Endothelial cell (in vitro differentiated cells): Measurements from ENCODE around the gene TP53TG5. TPM values are rescaled to one million over a fixed set of nuclear protein-coding genes. Genes with fewer than 3 reads are reported as not detected.

ENCODE experiments used
- DNase-seq: peaks from one replicate; pipeline ENCODE4 v3.0.0; 2021; ENCODE audit warnings: low spot score
- H3K27ac Mint-ChIP-seq: one replicate; pipeline ENCODE4 v1.8.0; 2021; ENCODE audit warnings: mixed read lengths, inconsistent platforms; ENCODE audit not compliant: unreplicated experiment
- H3K27me3 Mint-ChIP-seq: one replicate; pipeline ENCODE4 v1.8.0; 2021; ENCODE audit warnings: mild to moderate bottlenecking, moderate library complexity, mixed read lengths, inconsistent platforms; ENCODE audit not compliant: unreplicated experiment
- H3K36me3 Mint-ChIP-seq: one replicate; pipeline ENCODE4 v1.8.0; 2021; ENCODE audit warnings: mild to moderate bottlenecking, low read depth, mixed read lengths, inconsistent platforms; ENCODE audit not compliant: unreplicated experiment
- H3K4me1 Mint-ChIP-seq: one replicate; pipeline ENCODE4 v1.8.0; 2021; ENCODE audit warnings: mild to moderate bottlenecking, mixed read lengths, inconsistent platforms; ENCODE audit not compliant: unreplicated experiment
- H3K4me3 Mint-ChIP-seq: one replicate; pipeline ENCODE4 v1.8.0; 2021; ENCODE audit warnings: mild to moderate bottlenecking, mixed read lengths, inconsistent platforms; ENCODE audit not compliant: unreplicated experiment
- H3K9me3 Mint-ChIP-seq: one replicate; pipeline ENCODE4 v1.8.0; 2021; ENCODE audit warnings: mixed read lengths, inconsistent platforms; ENCODE audit not compliant: unreplicated experiment
- microRNA-seq: library from miRNA; unstranded; fragments of <30 nt; microRNA quantifications from one replicate; pipeline ENCODE4, GENCODE V29; 2020; ENCODE audit not compliant: unreplicated experiment
- total RNA-seq: library from RNA; stranded (reverse); fragmentation: NEBNext Ultra II Directional; extraction: Animal tissue kit (Norgen Biotek cat#: 25700); gene quantifications from one replicate; pipeline ENCODE4 v1.2.1, GENCODE V29; 2021; ENCODE audit not compliant: unreplicated experiment
- TF ChIP-seq, protein P1 (sequence below): fragments of 200-600 bp; sonication (generic); IDR thresholded peaks from one replicate; pipeline ENCODE4 v1.5.0; 2021; ENCODE audit warnings: antibody characterized with exemption; ENCODE audit not compliant: unreplicated experiment

The TP53TG5 gene
- total RNA-seq, 1 donor from 2014 or later, result not detected

DNA sequence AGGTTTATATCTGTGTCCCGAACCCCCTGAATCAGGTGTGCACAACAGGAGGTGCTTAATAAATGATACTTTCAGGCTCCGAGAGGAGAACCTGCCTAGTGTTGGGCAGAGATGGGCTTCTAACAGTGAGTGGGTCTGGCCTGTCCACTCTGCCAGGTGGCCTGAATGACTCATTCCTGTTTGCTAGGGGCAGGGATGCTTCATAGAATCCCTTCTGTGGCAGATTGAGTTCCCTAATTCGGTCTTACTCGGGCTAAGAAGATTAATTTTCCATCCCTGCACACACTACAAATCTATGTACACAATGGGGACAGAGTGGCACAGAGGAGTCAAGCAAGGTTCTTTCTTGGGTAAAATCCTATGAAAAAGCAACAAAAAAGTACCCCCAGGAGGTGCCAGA is 49.7 kb downstream of the TP53TG5 start:
- TF ChIP-seq, protein P1, sequence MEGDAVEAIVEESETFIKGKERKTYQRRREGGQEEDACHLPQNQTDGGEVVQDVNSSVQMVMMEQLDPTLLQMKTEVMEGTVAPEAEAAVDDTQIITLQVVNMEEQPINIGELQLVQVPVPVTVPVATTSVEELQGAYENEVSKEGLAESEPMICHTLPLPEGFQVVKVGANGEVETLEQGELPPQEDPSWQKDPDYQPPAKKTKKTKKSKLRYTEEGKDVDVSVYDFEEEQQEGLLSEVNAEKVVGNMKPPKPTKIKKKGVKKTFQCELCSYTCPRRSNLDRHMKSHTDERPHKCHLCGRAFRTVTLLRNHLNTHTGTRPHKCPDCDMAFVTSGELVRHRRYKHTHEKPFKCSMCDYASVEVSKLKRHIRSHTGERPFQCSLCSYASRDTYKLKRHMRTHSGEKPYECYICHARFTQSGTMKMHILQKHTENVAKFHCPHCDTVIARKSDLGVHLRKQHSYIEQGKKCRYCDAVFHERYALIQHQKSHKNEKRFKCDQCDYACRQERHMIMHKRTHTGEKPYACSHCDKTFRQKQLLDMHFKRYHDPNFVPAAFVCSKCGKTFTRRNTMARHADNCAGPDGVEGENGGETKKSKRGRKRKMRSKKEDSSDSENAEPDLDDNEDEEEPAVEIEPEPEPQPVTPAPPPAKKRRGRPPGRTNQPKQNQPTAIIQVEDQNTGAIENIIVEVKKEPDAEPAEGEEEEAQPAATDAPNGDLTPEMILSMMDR, result no peak
- peaks cover 5% of the 10 kb centered on the region for H3K4me1 Mint-ChIP-seq

DNA sequence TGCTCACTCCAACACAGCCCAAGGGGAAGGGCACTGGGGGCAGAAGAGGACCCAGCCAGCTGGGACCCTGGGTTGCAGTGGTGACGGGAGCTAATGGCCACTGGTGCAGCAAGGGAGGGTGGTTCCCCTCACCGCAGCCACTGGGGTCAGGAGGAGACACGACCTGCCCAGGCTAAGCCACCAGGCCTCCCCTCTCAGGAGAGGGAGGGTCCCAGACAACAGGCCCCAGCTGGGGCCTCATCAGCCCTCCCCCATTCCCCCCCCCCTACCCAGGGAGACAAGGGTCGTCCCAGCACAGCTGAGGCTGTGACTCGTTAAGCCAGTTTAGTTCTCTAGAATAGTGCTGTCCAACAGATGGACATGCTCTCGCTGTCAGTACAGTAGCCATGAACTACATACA is 52.8 kb downstream of the TP53TG5 start:
- Mint-ChIP-seq H3K4me1 (peaks cover 5% of the 10 kb centered on the region), H3K4me3 (no peak overlapping the region), H3K27ac (no peak overlapping the region), H3K36me3 (no peaks in the 10 kb centered on the region), H3K9me3 (no peaks in the 10 kb centered on the region), H3K27me3 (peaks cover 3% of the 10 kb centered on the region)
- TF ChIP-seq, protein P1, result no peak
- DNase-seq, result no peak

More for the DNA sequence above, 49.7 kb downstream of the TP53TG5 start:
- Mint-ChIP-seq H3K36me3 (no peaks in the 10 kb centered on the region), H3K4me3 (no peak overlapping the region), H3K9me3 (no peaks in the 10 kb centered on the region), H3K27ac (no peak overlapping the region), H3K27me3 (peaks cover 3% of the 10 kb centered on the region)
- DNase-seq, result no peak

DNA sequence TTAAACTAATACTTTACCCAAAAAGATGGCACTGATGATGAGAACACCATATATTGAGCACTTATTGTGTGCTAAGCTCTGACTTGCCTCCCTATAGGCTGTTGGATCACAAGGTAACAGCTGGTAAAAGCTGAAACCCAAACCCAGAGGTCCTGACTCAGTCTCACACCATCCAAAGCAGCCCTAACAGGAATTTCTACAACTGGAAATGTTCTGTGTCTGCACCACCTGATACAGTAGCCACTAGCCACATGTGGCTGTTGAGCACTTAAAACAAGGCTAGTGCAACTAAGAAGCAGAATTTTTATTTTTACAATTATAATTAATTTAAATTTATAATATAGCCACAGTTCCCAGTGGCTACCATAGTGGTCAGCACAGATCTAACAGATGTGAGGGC is 54.4 kb downstream of the TP53TG5 start:
- Mint-ChIP-seq H3K4me1 (peaks cover 5% of the 10 kb centered on the region), H3K27ac (no peak overlapping the region), H3K9me3 (no peaks in the 10 kb centered on the region), H3K4me3 (no peak overlapping the region), H3K27me3 (peaks cover 3% of the 10 kb centered on the region), H3K36me3 (no peaks in the 10 kb centered on the region)
- TF ChIP-seq, protein P1, result no peak
- DNase-seq, result no peak

DNA sequence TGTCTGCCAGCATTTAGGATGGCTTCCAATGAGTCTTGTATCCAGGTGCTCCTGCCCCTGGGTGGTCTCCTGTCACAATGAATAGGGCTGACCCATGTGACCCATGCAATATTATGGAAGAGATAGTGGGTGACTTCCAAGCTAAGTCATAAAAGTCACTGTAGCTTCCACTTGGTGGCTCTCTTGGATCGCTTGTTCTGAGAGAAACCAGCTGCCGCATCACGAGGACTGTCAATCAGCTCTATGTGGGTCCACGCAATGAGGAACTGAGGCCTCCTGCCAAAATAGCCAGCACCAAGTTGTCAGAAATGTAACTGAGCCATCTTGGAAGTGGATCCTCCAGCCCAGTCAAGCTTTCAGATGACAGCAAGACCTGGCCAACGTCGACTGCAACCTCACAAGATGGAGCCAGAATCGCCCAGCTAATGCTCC is 55.2 kb downstream of the TP53TG5 start:
- no peak overlapping the region for H3K4me3 Mint-ChIP-seq
- no peak overlapping the region for H3K27ac Mint-ChIP-seq
- TF ChIP-seq, protein P1, result no peak
- no peaks in the 10 kb centered on the region for H3K9me3 Mint-ChIP-seq
- no peaks in the 10 kb centered on the region for H3K36me3 Mint-ChIP-seq
- H3K4me1 Mint-ChIP-seq, result peaks cover 5% of the 10 kb centered on the region
- DNase-seq, result no peak
- H3K27me3 Mint-ChIP-seq, result peaks cover 3% of the 10 kb centered on the region

Small RNAs within 50 kb of the gene (microRNA-seq; reads per million reads assigned to microRNA genes)
- 1.2 reads per million, percentile 17 among the genes with 10 or more reads in this experiment for gene MIR6812

Other genes with a start within 250 kb of the TP53TG5 start
- gene PI3, start 203.4 kb downstream of the TP53TG5 start, total RNA-seq, result not detected
- gene SEMG1, start 171.3 kb downstream of the TP53TG5 start, total RNA-seq, result not detected
- gene SEMG2, start 157.0 kb downstream of the TP53TG5 start, total RNA-seq, result not detected
- gene SLPI, start 123.8 kb downstream of the TP53TG5 start, total RNA-seq, result 0.82 TPM
- not detected for gene RBPJL, start 71.5 kb downstream of the TP53TG5 start, total RNA-seq
- gene MATN4, start 70.0 kb downstream of the TP53TG5 start, total RNA-seq, result not detected
- gene SDC4, start 29.9 kb downstream of the TP53TG5 start, total RNA-seq, result 7.4 TPM
- 20.0 TPM for gene SYS1, start 15.2 kb downstream of the TP53TG5 start, total RNA-seq
- 2.0 TPM for gene DBNDD2, start 30.0 kb upstream of the TP53TG5 start, total RNA-seq
- gene PIGT, start 37.8 kb upstream of the TP53TG5 start, total RNA-seq, result 68.6 TPM
- gene WFDC2, start 91.4 kb upstream of the TP53TG5 start, total RNA-seq, result 4.6 TPM
- gene SPINT3, start 137.3 kb upstream of the TP53TG5 start, total RNA-seq, result not detected
- gene WFDC6, start 161.2 kb upstream of the TP53TG5 start, total RNA-seq, result not detected
- not detected for gene EPPIN, start 169.1 kb upstream of the TP53TG5 start, total RNA-seq
- gene WFDC8, start 201.0 kb upstream of the TP53TG5 start, total RNA-seq, result not detected